A549 (cell line): ENCODE data around the gene NDUFB2. TPM values are rescaled to one million over a fixed set of nuclear protein-coding genes. Genes with fewer than 3 reads are reported as not detected.

Source experiments
- ATAC-seq, 2 experiments: fragments of 200-7000 bp in 1 of 2; fragments of >200 bp in 1 of 2; cut with Nextera tagmentation in 1 of 2; cut with Tn5 transposase in 1 of 2; 3 replicates each; pipeline versions ENCODE4 v1.8.0 to v1.9.1; 2018 to 2020; ENCODE audit warnings: mild to moderate bottlenecking in 1 of 2, moderate library complexity in 1 of 2
- CTCF ChIA-PET: fragments of 300-600 bp; sonication (Branson Sonifier 250); formaldehyde crosslinking; extraction: SDS; loops from one replicate; lab custom pipeline; 2021; ENCODE audit warnings: antibody characterized with exemption, inconsistent platforms; lab: Yijun Ruan, JAX
- POLR2A ChIA-PET: fragments of 350-600 bp; formaldehyde crosslinking; extraction: SDS; loops from one replicate; lab custom pipeline; 2021; ENCODE audit warnings: antibody characterized with exemption, inconsistent platforms; lab: Yijun Ruan, JAX
- DNase-seq, 2 experiments: peaks; one replicate each; pipeline versions ENCODE4 v3.0.0 to v3.0.0-alpha.2; 2011 to 2016; ENCODE audit warnings: low read depth in 1 of 2, low spot score in 1 of 2
- FAIRE-seq: peaks from 2 replicates; lab custom pipeline; 2011; peaks lifted over from hg19 to GRCh38; lab: Jason Lieb, UNC
- H3K27ac ChIP-seq, 2 experiments: fragments of >200 bp; sonication (Bioruptor Twin); formaldehyde crosslinking; 3 replicates each; pipeline ENCODE4 v1.5.1; 2016 to 2017
- H3K4me1 ChIP-seq: fragments of >200 bp; sonication (Bioruptor Twin); formaldehyde crosslinking; 3 replicates; pipeline ENCODE4 v1.6.1; 2016
- H3K4me2 ChIP-seq: fragments of >200 bp; sonication (Bioruptor Twin); formaldehyde crosslinking; 3 replicates; pipeline ENCODE4 v1.6.1; 2016
- H3K4me3 ChIP-seq: fragments of >200 bp; sonication (Bioruptor Twin); formaldehyde crosslinking; 3 replicates; pipeline ENCODE4 v1.5.1; 2016
- H3K9me3 ChIP-seq: fragments of >200 bp; sonication (Bioruptor Twin); formaldehyde crosslinking; 3 replicates; pipeline ENCODE4 v1.6.1; 2016
- BHLHE40 ChIP-seq: IDR thresholded peaks from 2 replicates; pipeline ENCODE4 v1.6.1; 2012; ENCODE audit warnings: low read depth, low read length, inconsistent platforms
- CBX2 ChIP-seq: fragments of 200-600 bp; sonication (generic); IDR thresholded peaks from 2 replicates; pipeline ENCODE4 v1.6.1; 2016; ENCODE audit warnings: low read depth, mild to moderate bottlenecking, borderline replicate concordance
- CHD2 ChIP-seq: fragments of 150-350 bp; IDR thresholded peaks from 2 replicates; pipeline ENCODE4 v1.6.1; 2014; ENCODE audit warnings: low read length; ENCODE audit not compliant: partially characterized antibody
- EP300 ChIP-seq, 2 experiments: fragments of >200 bp; sonication (Bioruptor Twin); formaldehyde crosslinking; IDR thresholded peaks; 2 replicates in 1 of 2; 3 replicates in 1 of 2; pipeline ENCODE4 v1.6.1; 2016 to 2017
- ESRRA ChIP-seq: fragments of 150-350 bp; IDR thresholded peaks from 2 replicates; pipeline ENCODE4 v1.6.1; 2014; ENCODE audit warnings: mild to moderate bottlenecking, low read length, borderline replicate concordance
- HMGXB4 ChIP-seq: fragments of 250-450 bp; sonication (Bioruptor Pico); IDR thresholded peaks from 2 replicates; pipeline ENCODE4 v1.5.0; 2021; ENCODE audit warnings: mild to moderate bottlenecking, moderate library complexity, borderline replicate concordance
- MAX ChIP-seq: IDR thresholded peaks from 2 replicates; pipeline ENCODE4 v1.6.1; 2012
- MYC ChIP-seq: IDR thresholded peaks from 2 replicates; pipeline ENCODE4 v1.6.1; 2012; ENCODE audit warnings: mild to moderate bottlenecking, inconsistent platforms, low read length, improper control_type of control experiment, borderline replicate concordance
- NFE2L2 ChIP-seq: fragments of 150-350 bp; conservative IDR thresholded peaks from 2 replicates; pipeline ENCODE4 v1.6.1; 2014; ENCODE audit warnings: low read length
- NPAS2 ChIP-seq: fragments of 250-450 bp; sonication (Bioruptor Pico); IDR thresholded peaks from 2 replicates; pipeline ENCODE4 v1.8.0; 2022; ENCODE audit warnings: mild to moderate bottlenecking, moderate library complexity, borderline replicate concordance
- NR3C1 ChIP-seq: fragments of >200 bp; sonication (Bioruptor Twin); formaldehyde crosslinking; IDR thresholded peaks from 3 replicates; pipeline ENCODE4 v1.6.1; 2017
- POLR2AphosphoS2 ChIP-seq: conservative IDR thresholded peaks from 2 replicates; pipeline ENCODE4 v1.6.1; 2012; ENCODE audit warnings: low read length, improper control_type of control experiment, inconsistent platforms
- RAD21 ChIP-seq, 2 experiments: fragments of >200 bp in 1 of 2; sonication (Bioruptor Twin) in 1 of 2; formaldehyde crosslinking in 1 of 2; IDR thresholded peaks in 1 of 2; conservative IDR thresholded peaks in 1 of 2; 2 replicates in 1 of 2; 3 replicates in 1 of 2; pipeline ENCODE4 v1.6.1; 2012 to 2018; ENCODE audit warnings: inconsistent platforms in 1 of 2
- RFX5 ChIP-seq: fragments of 450-650 bp; IDR thresholded peaks from 2 replicates; pipeline ENCODE4 v1.7.1; 2014; ENCODE audit warnings: antibody characterized with exemption, mild to moderate bottlenecking, moderate library complexity
- SREBF2 ChIP-seq: fragments of 450-650 bp; IDR thresholded peaks from 2 replicates; pipeline ENCODE4 v1.6.1; 2014; ENCODE audit warnings: mild to moderate bottlenecking, moderate library complexity
- TFCP2L1 ChIP-seq: fragments of 250-450 bp; sonication (Bioruptor Pico); IDR thresholded peaks from 2 replicates; pipeline ENCODE4 v1.5.0; 2021; ENCODE audit warnings: mild to moderate bottlenecking
- ZFP36 ChIP-seq: fragments of 450-650 bp; IDR thresholded peaks from 2 replicates; pipeline ENCODE4 v1.6.1; 2014; ENCODE audit warnings: borderline replicate concordance; ENCODE audit not compliant: partially characterized antibody
- ZNF302 ChIP-seq: fragments of 250-450 bp; sonication (Bioruptor Pico); IDR thresholded peaks from 2 replicates; pipeline ENCODE4 v1.9.0; 2021; ENCODE audit warnings: inconsistent platforms, mild to moderate bottlenecking, moderate library complexity
- WGBS: methylation state at CpG from one replicate; pipeline ENCODE4 v1.1.6; 2017; ENCODE audit errors: missing lambda C conversion rate; 5-methylcytosine and 5-hydroxymethylcytosine counted together
- polyA plus RNA-seq, 4 experiments: library from polyadenylated mRNA; depleted of rRNA in 3 of 4; stranded (reverse); fragments of >200 nt; fragmentation: RNase III in 1 of 4; extraction: RNeasy Plus Mini Kit Qiagen cat#74134 plus additional on column Dnase treatment in 1 of 4; gene quantifications; 2 replicates in 3 of 4; 3 replicates in 1 of 4; pipeline ENCODE4 v1.2.3, GENCODE V29; 2011 to 2017
- TF ChIP-seq, protein P1 (sequence below): fragments of >200 bp; sonication (Bioruptor Twin); formaldehyde crosslinking; IDR thresholded peaks from 3 replicates; pipeline ENCODE4 v1.6.1; 2016
- TF ChIP-seq, protein P2 (sequence below): fragments of >200 bp; sonication (Bioruptor Twin); formaldehyde crosslinking; IDR thresholded peaks from 3 replicates; pipeline ENCODE4 v1.5.1; 2016
- TF ChIP-seq, protein P3 (sequence below): fragments of 150-350 bp; IDR thresholded peaks from 2 replicates; pipeline ENCODE4 v1.6.1; 2014; ENCODE audit warnings: low read depth, mild to moderate bottlenecking, low read length
- TF ChIP-seq, protein P4 (sequence below): IDR thresholded peaks from 2 replicates; pipeline ENCODE4 v1.6.1; 2012; ENCODE audit warnings: low read depth, borderline replicate concordance

NDUFB2 gene
- polyA plus RNA-seq, 2 of the 4 experiments (the other 2 are of a cell fraction), result 370 to 381 TPM

- Histone ChIP-seq H3K4me3 (no peak overlapping the region), H3K9me3 (no peaks in the 10 kb centered on the region), H3K4me1 (peaks cover 7% of the 10 kb centered on the region; the same call in 1 of the 3 replicates), H3K4me2 (no peak overlapping the region), H3K27ac (no peak overlapping the region)
- DNase-seq (no peak), FAIRE-seq (no peak), ATAC-seq (no peak)
- WGBS, result 88% methylated on average over 6 of the region's 6 CpGs
- CTCF ChIA-PET, result no interaction called here
- POLR2A ChIA-PET, result no interaction called here
- no peak for TF ChIP-seq MYC
- TF ChIP-seq, protein P1, sequence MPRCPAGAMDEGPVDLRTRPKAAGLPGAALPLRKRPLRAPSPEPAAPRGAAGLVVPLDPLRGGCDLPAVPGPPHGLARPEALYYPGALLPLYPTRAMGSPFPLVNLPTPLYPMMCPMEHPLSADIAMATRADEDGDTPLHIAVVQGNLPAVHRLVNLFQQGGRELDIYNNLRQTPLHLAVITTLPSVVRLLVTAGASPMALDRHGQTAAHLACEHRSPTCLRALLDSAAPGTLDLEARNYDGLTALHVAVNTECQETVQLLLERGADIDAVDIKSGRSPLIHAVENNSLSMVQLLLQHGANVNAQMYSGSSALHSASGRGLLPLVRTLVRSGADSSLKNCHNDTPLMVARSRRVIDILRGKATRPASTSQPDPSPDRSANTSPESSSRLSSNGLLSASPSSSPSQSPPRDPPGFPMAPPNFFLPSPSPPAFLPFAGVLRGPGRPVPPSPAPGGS, result no peak
- TF ChIP-seq ESRRA, result no peak
- TF ChIP-seq CBX2, result no peak
- TF ChIP-seq, protein P2, sequence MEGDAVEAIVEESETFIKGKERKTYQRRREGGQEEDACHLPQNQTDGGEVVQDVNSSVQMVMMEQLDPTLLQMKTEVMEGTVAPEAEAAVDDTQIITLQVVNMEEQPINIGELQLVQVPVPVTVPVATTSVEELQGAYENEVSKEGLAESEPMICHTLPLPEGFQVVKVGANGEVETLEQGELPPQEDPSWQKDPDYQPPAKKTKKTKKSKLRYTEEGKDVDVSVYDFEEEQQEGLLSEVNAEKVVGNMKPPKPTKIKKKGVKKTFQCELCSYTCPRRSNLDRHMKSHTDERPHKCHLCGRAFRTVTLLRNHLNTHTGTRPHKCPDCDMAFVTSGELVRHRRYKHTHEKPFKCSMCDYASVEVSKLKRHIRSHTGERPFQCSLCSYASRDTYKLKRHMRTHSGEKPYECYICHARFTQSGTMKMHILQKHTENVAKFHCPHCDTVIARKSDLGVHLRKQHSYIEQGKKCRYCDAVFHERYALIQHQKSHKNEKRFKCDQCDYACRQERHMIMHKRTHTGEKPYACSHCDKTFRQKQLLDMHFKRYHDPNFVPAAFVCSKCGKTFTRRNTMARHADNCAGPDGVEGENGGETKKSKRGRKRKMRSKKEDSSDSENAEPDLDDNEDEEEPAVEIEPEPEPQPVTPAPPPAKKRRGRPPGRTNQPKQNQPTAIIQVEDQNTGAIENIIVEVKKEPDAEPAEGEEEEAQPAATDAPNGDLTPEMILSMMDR, result no peak
- TF ChIP-seq ZFP36, result no peak
- no peak for TF ChIP-seq NFE2L2
- TF ChIP-seq, protein P3, sequence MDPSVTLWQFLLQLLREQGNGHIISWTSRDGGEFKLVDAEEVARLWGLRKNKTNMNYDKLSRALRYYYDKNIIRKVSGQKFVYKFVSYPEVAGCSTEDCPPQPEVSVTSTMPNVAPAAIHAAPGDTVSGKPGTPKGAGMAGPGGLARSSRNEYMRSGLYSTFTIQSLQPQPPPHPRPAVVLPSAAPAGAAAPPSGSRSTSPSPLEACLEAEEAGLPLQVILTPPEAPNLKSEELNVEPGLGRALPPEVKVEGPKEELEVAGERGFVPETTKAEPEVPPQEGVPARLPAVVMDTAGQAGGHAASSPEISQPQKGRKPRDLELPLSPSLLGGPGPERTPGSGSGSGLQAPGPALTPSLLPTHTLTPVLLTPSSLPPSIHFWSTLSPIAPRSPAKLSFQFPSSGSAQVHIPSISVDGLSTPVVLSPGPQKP, result no peak
- TF ChIP-seq, protein P4, sequence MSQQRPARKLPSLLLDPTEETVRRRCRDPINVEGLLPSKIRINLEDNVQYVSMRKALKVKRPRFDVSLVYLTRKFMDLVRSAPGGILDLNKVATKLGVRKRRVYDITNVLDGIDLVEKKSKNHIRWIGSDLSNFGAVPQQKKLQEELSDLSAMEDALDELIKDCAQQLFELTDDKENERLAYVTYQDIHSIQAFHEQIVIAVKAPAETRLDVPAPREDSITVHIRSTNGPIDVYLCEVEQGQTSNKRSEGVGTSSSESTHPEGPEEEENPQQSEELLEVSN, result no peak
- TF ChIP-seq HMGXB4 (CRISPR knock-in tag), result no peak
- no peak for TF ChIP-seq NPAS2 (CRISPR knock-in tag)
- TF ChIP-seq MAX, result no peak
Measured at GRCh38 chr7:140745266-140746058, 49.0 kb downstream of the NDUFB2 start.

DNA sequence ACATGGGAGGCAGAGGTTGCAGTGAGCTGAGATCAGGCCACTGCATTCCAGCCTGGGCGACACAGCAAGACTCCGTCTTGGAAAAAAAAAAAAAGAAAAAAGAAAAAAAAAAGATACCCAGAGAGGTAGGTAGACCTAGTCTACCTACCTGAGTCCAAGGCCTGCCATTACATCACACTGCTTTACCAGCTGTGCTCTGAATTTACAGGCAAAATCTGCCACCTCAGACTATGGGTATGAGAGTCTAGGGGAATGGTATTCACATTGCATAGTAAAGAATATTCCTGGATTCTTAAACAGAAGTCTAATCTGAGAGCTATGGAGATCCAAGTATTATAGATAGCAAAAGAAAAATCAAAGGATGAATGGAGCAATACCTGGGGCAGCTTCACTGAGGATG is 50.2 kb downstream of the NDUFB2 start:
- ChIA-PET POLR2A (no interaction called here), CTCF (interaction anchor here (0.6 kb wide), 2 partner anchors 19 to 268 kb away, joined by 3 read pairs; no protein-coding TSS in a partner anchor)
- no peak for ATAC-seq
- H3K27ac ChIP-seq, result no peak overlapping the region
- no peak for DNase-seq
- TF ChIP-seq EP300 (IDR thresholded peaks at IDR 0.05), result no peak
- TF ChIP-seq NR3C1, result no peak
- no peak for TF ChIP-seq CHD2
- TF ChIP-seq TFCP2L1 (CRISPR knock-in tag), result no peak
- TF ChIP-seq RFX5, result no peak
- no peak for TF ChIP-seq SREBF2
- TF ChIP-seq MAX, result no peak
- TF ChIP-seq BHLHE40, result no peak
- TF ChIP-seq RAD21 (conservative IDR thresholded peaks at IDR 0.05 in 1 of 2, IDR thresholded peaks at IDR 0.05 in 1 of 2), result no peak
- no peak for TF ChIP-seq POLR2AphosphoS2
- TF ChIP-seq ZNF302 (CRISPR knock-in tag), result no peak
- peaks cover 7% of the 10 kb centered on the region; the same call in 1 of the 3 replicates for H3K4me1 ChIP-seq
- H3K4me3 ChIP-seq, result no peak overlapping the region
- WGBS, result 92% methylated on average over 2 of the region's 2 CpGs
- H3K4me2 ChIP-seq, result no peak overlapping the region
- FAIRE-seq, result no peak
- H3K9me3 ChIP-seq, result no peaks in the 10 kb centered on the region
